ENCODE measurements around the gene NPDC1.
A peak's percentile ranks its signal among the peaks of the same experiment; 100 is the strongest.

Gene NPDC1

GRCh38 chr9:137045294-137046087 lies 486 bp downstream of the NPDC1 start:
- no peaks in the 10 kb centered on the region for H3K36me3 ChIP-seq (replicated peaks)
- DNase-seq (ENCODE audit: low spot score in 2 of 2), result peak in 1 of 2 experiments; percentile 63
- in situ Hi-C loops (cut with MboI; ENCODE audit: low sequenced_read_pairs), result no loop called here
- H3K9me3 ChIP-seq, result no peaks in the 10 kb centered on the region
- peak overlapping the region; percentile 49 for H3K4me3 ChIP-seq
- no peaks in the 10 kb centered on the region; the same call in 1 of the 2 replicates for H3K4me1 ChIP-seq
- peaks cover 13% of the 10 kb centered on the region for H3K27me3 ChIP-seq (ENCODE audit: low read depth)

- H3K27me3 ChIP-seq (ENCODE audit: low read depth), result peaks cover 8% of the 10 kb centered on the region
- peaks cover 3% of the 10 kb centered on the region; the same call in 1 of the 2 replicates for H3K36me3 ChIP-seq (replicated peaks)
- DNase-seq (ENCODE audit: low spot score in 2 of 2), result no peak
- H3K4me1 ChIP-seq, result no peaks in the 10 kb centered on the region; the same call in 1 of the 2 replicates
- in situ Hi-C loops (cut with MboI; ENCODE audit: low sequenced_read_pairs), result no loop called here
- no peaks in the 10 kb centered on the region for H3K9me3 ChIP-seq
- peak overlapping the region; percentile 49 for H3K4me3 ChIP-seq
Measured at GRCh38 chr9:137044502-137045177, 1.3 kb downstream of the NPDC1 start.

- Histone ChIP-seq H3K4me3 (no peak overlapping the region), H3K4me1 (no peaks in the 10 kb centered on the region; the same call in 1 of the 2 replicates)
- in situ Hi-C loops (cut with MboI; ENCODE audit: low sequenced_read_pairs), result no loop called here
Measured at GRCh38 chr9:137044037-137044436, 1.9 kb downstream of the NPDC1 start.

GRCh38 chr9:137042751-137043727 lies 2.9 kb downstream of the NPDC1 start:
- no peaks in the 10 kb centered on the region; the same call in 1 of the 2 replicates for H3K4me1 ChIP-seq
- peaks cover 12% of the 10 kb centered on the region; the same call in 1 of the 2 replicates for H3K36me3 ChIP-seq (replicated peaks)
- no peak for DNase-seq (ENCODE audit: low spot score in 2 of 2)
- no peaks in the 10 kb centered on the region for H3K9me3 ChIP-seq
- H3K27me3 ChIP-seq (ENCODE audit: low read depth), result no peaks in the 10 kb centered on the region
- no peak overlapping the region for H3K4me3 ChIP-seq
- in situ Hi-C loops (cut with MboI; ENCODE audit: low sequenced_read_pairs), result no loop called here

More at GRCh38 chr9:137044037-137044436, 1.9 kb downstream of the NPDC1 start:
- Histone ChIP-seq H3K36me3 (replicated peaks) (peaks cover 7% of the 10 kb centered on the region; the same call in 1 of the 2 replicates), H3K9me3 (no peaks in the 10 kb centered on the region), H3K27me3 (ENCODE audit: low read depth) (peaks cover 2% of the 10 kb centered on the region)
- no peak for DNase-seq (ENCODE audit: low spot score in 2 of 2)

GRCh38 chr9:137041124-137041523 lies 4.9 kb downstream of the NPDC1 start:
- Histone ChIP-seq H3K4me3 (no peak overlapping the region), H3K9me3 (no peaks in the 10 kb centered on the region), H3K27me3 (ENCODE audit: low read depth) (no peaks in the 10 kb centered on the region), H3K4me1 (no peaks in the 10 kb centered on the region; the same call in 1 of the 2 replicates), H3K36me3 (replicated peaks) (peaks cover 12% of the 10 kb centered on the region; the same call in 1 of the 2 replicates)
- DNase-seq (ENCODE audit: low spot score in 2 of 2), result no peak
- in situ Hi-C loops (cut with MboI; ENCODE audit: low sequenced_read_pairs), result no loop called here

- in situ Hi-C loops (cut with MboI; ENCODE audit: low sequenced_read_pairs), result no loop called here
- DNase-seq (ENCODE audit: low spot score in 2 of 2), result no peak
- H3K9me3 ChIP-seq, result no peaks in the 10 kb centered on the region
- no peaks in the 10 kb centered on the region for H3K27me3 ChIP-seq (ENCODE audit: low read depth)
- H3K36me3 ChIP-seq (replicated peaks), result peaks cover 12% of the 10 kb centered on the region; the same call in 1 of the 2 replicates
- H3K4me1 ChIP-seq, result no peaks in the 10 kb centered on the region; the same call in 1 of the 2 replicates
- no peak overlapping the region for H3K4me3 ChIP-seq
Measured at GRCh38 chr9:137040568-137040967, 5.4 kb downstream of the NPDC1 start.

GRCh38 chr9:137039611-137040366 lies 6.2 kb downstream of the NPDC1 start:
- H3K27me3 ChIP-seq (ENCODE audit: low read depth), result peaks cover 3% of the 10 kb centered on the region; the same call in 1 of the 2 replicates
- no peak overlapping the region for H3K4me3 ChIP-seq
- H3K36me3 ChIP-seq (replicated peaks), result peaks cover 12% of the 10 kb centered on the region; the same call in 1 of the 2 replicates
- in situ Hi-C loops (cut with MboI; ENCODE audit: low sequenced_read_pairs), result loop anchor here (10.0 kb wide), 1 partner anchor 255 kb away; no protein-coding TSS in a partner anchor
- H3K4me1 ChIP-seq, result no peaks in the 10 kb centered on the region; the same call in 1 of the 2 replicates
- DNase-seq (ENCODE audit: low spot score in 2 of 2), result no peak
- H3K9me3 ChIP-seq, result no peaks in the 10 kb centered on the region

GRCh38 chr9:137038916-137039315 lies 7.1 kb downstream of the NPDC1 start:
- Histone ChIP-seq H3K27me3 (ENCODE audit: low read depth) (peaks cover 6% of the 10 kb centered on the region; the same call in 1 of the 2 replicates), H3K36me3 (replicated peaks) (peaks cover 12% of the 10 kb centered on the region; the same call in 1 of the 2 replicates), H3K9me3 (no peaks in the 10 kb centered on the region), H3K4me1 (no peaks in the 10 kb centered on the region), H3K4me3 (no peak overlapping the region)
- in situ Hi-C loops (cut with MboI; ENCODE audit: low sequenced_read_pairs), result loop anchor here (10.0 kb wide), 1 partner anchor 254 kb away; no protein-coding TSS in a partner anchor
- DNase-seq (ENCODE audit: low spot score in 2 of 2), result no peak

- Histone ChIP-seq H3K36me3 (replicated peaks) (peaks cover 12% of the 10 kb centered on the region; the same call in 1 of the 2 replicates), H3K4me3 (no peak overlapping the region), H3K27me3 (ENCODE audit: low read depth) (peaks cover 6% of the 10 kb centered on the region; the same call in 1 of the 2 replicates), H3K9me3 (no peaks in the 10 kb centered on the region), H3K4me1 (no peaks in the 10 kb centered on the region)
- in situ Hi-C loops (cut with MboI; ENCODE audit: low sequenced_read_pairs), result loop anchor here (10.0 kb wide), 1 partner anchor 253 kb away; no protein-coding TSS in a partner anchor
- DNase-seq (ENCODE audit: low spot score in 2 of 2), result no peak
Measured at GRCh38 chr9:137037483-137037882, 8.5 kb downstream of the NPDC1 start.

- in situ Hi-C loops (cut with MboI; ENCODE audit: low sequenced_read_pairs), result loop anchor here (10.0 kb wide), 1 partner anchor 252 kb away; no protein-coding TSS in a partner anchor
- no peaks in the 10 kb centered on the region for H3K9me3 ChIP-seq
Measured at GRCh38 chr9:137037035-137037434, 8.9 kb downstream of the NPDC1 start.

GRCh38 chr9:137035937-137036336 lies 10.0 kb downstream of the NPDC1 start:
- no peak for DNase-seq (ENCODE audit: low spot score in 2 of 2)
- Histone ChIP-seq H3K9me3 (no peaks in the 10 kb centered on the region), H3K4me1 (no peaks in the 10 kb centered on the region), H3K27me3 (ENCODE audit: low read depth) (peaks cover 6% of the 10 kb centered on the region; the same call in 1 of the 2 replicates), H3K36me3 (replicated peaks) (peaks cover 12% of the 10 kb centered on the region; the same call in 1 of the 2 replicates), H3K4me3 (no peak overlapping the region)
- in situ Hi-C loops (cut with MboI; ENCODE audit: low sequenced_read_pairs), result loop anchor here (10.0 kb wide), 1 partner anchor 251 kb away; no protein-coding TSS in a partner anchor

More at GRCh38 chr9:137037035-137037434, 8.9 kb downstream of the NPDC1 start:
- peaks cover 12% of the 10 kb centered on the region; the same call in 1 of the 2 replicates for H3K36me3 ChIP-seq (replicated peaks)
- no peaks in the 10 kb centered on the region for H3K4me1 ChIP-seq
- H3K4me3 ChIP-seq, result no peak overlapping the region
- H3K27me3 ChIP-seq (ENCODE audit: low read depth), result peaks cover 6% of the 10 kb centered on the region; the same call in 1 of the 2 replicates
- DNase-seq (ENCODE audit: low spot score in 2 of 2), result no peak

GRCh38 chr9:137035507-137035834 lies 10.5 kb downstream of the NPDC1 start:
- Histone ChIP-seq H3K4me1 (no peaks in the 10 kb centered on the region), H3K27me3 (ENCODE audit: low read depth) (peaks cover 6% of the 10 kb centered on the region; the same call in 1 of the 2 replicates), H3K4me3 (no peak overlapping the region), H3K36me3 (replicated peaks) (peaks cover 12% of the 10 kb centered on the region; the same call in 1 of the 2 replicates), H3K9me3 (no peaks in the 10 kb centered on the region)
- in situ Hi-C loops (cut with MboI; ENCODE audit: low sequenced_read_pairs), result loop anchor here (10.0 kb wide), 1 partner anchor 251 kb away; no protein-coding TSS in a partner anchor
- DNase-seq (ENCODE audit: low spot score in 2 of 2), result no peak
